AG04450 (cell line): ENCODE results near the gene GC. TPM values are rescaled to one million over a fixed set of nuclear protein-coding genes. Genes with fewer than 3 reads are reported as not detected.

Experiments used
- CTCF ChIA-PET: fragments of 300-600, 350-600 bp; formaldehyde crosslinking; extraction: SDS; loops from one replicate; lab custom pipeline; 2022; ENCODE audit warnings: antibody characterized with exemption, inconsistent platforms; lab: Charles Lee
- POLR2A ChIA-PET: fragments of 350-600 bp; formaldehyde crosslinking; extraction: SDS; loops from one replicate; lab custom pipeline; 2021; ENCODE audit warnings: antibody characterized with exemption, inconsistent platforms; lab: Yijun Ruan, JAX
- DNase-seq: peaks from one replicate; pipeline ENCODE4 v3.0.0-alpha.2; 2011; ENCODE audit warnings: low read depth, low spot score
- H3K27ac ChIP-seq: one replicate; pipeline ENCODE4 v1.5.1; 2012; ENCODE audit warnings: low read depth, low read length, control low read depth
- H3K27me3 ChIP-seq: one replicate; pipeline ENCODE4 v1.6.0; 2012; ENCODE audit warnings: low read length; ENCODE audit not compliant: control insufficient read depth, insufficient read depth
- H3K4me3 ChIP-seq: 2 replicates; pipeline ENCODE4 v1.5.1; 2011; ENCODE audit warnings: mild to moderate bottlenecking, low read depth, low read length, control low read depth
- H3K9me3 ChIP-seq: 2 replicates; pipeline ENCODE4 v1.5.1; 2012; ENCODE audit warnings: low read length; ENCODE audit not compliant: control insufficient read depth, insufficient read depth
- CTCF ChIP-seq: IDR thresholded peaks from 2 replicates; pipeline ENCODE4 v1.5.1; 2011; ENCODE audit warnings: low read depth, low read length, control low read depth, inconsistent platforms
- polyA plus RNA-seq: library from polyadenylated mRNA; depleted of rRNA; stranded (reverse); fragments of >200 nt; gene quantifications from 2 replicates; pipeline ENCODE4 v1.2.3, GENCODE V29; 2011

Gene GC
- polyA plus RNA-seq, 1 experiment, result not detected

- ChIA-PET POLR2A (no interaction called here), CTCF (interaction anchor here (1.0 to 3.1 kb wide), 3 partner anchors 553 to 571 kb away, joined by 3 to 13 read pairs (median 4); no protein-coding TSS in a partner anchor)
- no peaks in the 10 kb centered on the region for H3K9me3 ChIP-seq
Measured at GRCh38 chr4:71732706-71733105, 51.2 kb downstream of the GC start.

GRCh38 chr4:71732066-71732465 lies 51.8 kb downstream of the GC start:
- Histone ChIP-seq H3K9me3 (no peaks in the 10 kb centered on the region), H3K27ac (no peak overlapping the region), H3K4me3 (no peak overlapping the region), H3K27me3 (peaks cover 9% of the 10 kb centered on the region)
- ChIA-PET CTCF (interaction anchor here (0.6 to 3.1 kb wide), 4 partner anchors 554 to 573 kb away, joined by 3 to 13 read pairs (median 4); no protein-coding TSS in a partner anchor), POLR2A (no interaction called here)
- no peak for TF ChIP-seq CTCF
- DNase-seq, result no peak

More at GRCh38 chr4:71732706-71733105, 51.2 kb downstream of the GC start:
- no peak overlapping the region for H3K4me3 ChIP-seq
- peak; percentile 54 for TF ChIP-seq CTCF
- no peak overlapping the region for H3K27ac ChIP-seq
- peak; percentile 18 for DNase-seq
- H3K27me3 ChIP-seq, result peaks cover 9% of the 10 kb centered on the region

GRCh38 chr4:71729856-71730255 lies 54.0 kb downstream of the GC start:
- Histone ChIP-seq H3K27me3 (peaks cover 9% of the 10 kb centered on the region), H3K4me3 (no peak overlapping the region), H3K9me3 (no peaks in the 10 kb centered on the region), H3K27ac (no peak overlapping the region)
- DNase-seq, result no peak
- POLR2A ChIA-PET, result no interaction called here
- no peak for TF ChIP-seq CTCF
- CTCF ChIA-PET, result interaction anchor here (3.1 kb wide), 1 partner anchor 556 kb away, joined by 13 read pairs; no protein-coding TSS in a partner anchor

- Histone ChIP-seq H3K4me3 (no peak overlapping the region), H3K27me3 (peaks cover 2% of the 10 kb centered on the region), H3K27ac (no peak overlapping the region), H3K9me3 (no peaks in the 10 kb centered on the region)
- DNase-seq, result peak; percentile 59
- TF ChIP-seq CTCF, result peak; percentile 64
- POLR2A ChIA-PET, result no interaction called here
- CTCF ChIA-PET, result interaction anchor here (0.6 to 4.4 kb wide), 9 partner anchors 10 to 1062 kb away, joined by 3 to 54 read pairs (median 7); no protein-coding TSS in a partner anchor
Measured at GRCh38 chr4:71713611-71714203, 70.2 kb downstream of the GC start.

- CTCF ChIA-PET, result interaction anchor here (0.6 to 4.4 kb wide), 10 partner anchors 19 to 1060 kb away, joined by 3 to 54 read pairs (median 7); no protein-coding TSS in a partner anchor
- DNase-seq, result no peak
- POLR2A ChIA-PET, result no interaction called here
- no peak for TF ChIP-seq CTCF
- H3K4me3 ChIP-seq, result no peak overlapping the region
- peaks cover 2% of the 10 kb centered on the region for H3K27me3 ChIP-seq
- H3K9me3 ChIP-seq, result no peaks in the 10 kb centered on the region
- H3K27ac ChIP-seq, result no peak overlapping the region
Measured at GRCh38 chr4:71711985-71712348, 71.9 kb downstream of the GC start.
